Medulla oblongata (tissue), 1 donor: ENCODE data around the gene TMEM229B.
A peak's percentile ranks its signal among the peaks of the same experiment; 100 is the strongest.

Experiments used
- DNase-seq: peaks from one replicate; pipeline ENCODE4 v3.0.0-alpha.2; 2015; ENCODE audit errors: extremely low spot score

Gene TMEM229B

GRCh38 chr14:67515386-67516079 is 27.0 kb upstream of the TMEM229B start:
- no peak for DNase-seq

DNA sequence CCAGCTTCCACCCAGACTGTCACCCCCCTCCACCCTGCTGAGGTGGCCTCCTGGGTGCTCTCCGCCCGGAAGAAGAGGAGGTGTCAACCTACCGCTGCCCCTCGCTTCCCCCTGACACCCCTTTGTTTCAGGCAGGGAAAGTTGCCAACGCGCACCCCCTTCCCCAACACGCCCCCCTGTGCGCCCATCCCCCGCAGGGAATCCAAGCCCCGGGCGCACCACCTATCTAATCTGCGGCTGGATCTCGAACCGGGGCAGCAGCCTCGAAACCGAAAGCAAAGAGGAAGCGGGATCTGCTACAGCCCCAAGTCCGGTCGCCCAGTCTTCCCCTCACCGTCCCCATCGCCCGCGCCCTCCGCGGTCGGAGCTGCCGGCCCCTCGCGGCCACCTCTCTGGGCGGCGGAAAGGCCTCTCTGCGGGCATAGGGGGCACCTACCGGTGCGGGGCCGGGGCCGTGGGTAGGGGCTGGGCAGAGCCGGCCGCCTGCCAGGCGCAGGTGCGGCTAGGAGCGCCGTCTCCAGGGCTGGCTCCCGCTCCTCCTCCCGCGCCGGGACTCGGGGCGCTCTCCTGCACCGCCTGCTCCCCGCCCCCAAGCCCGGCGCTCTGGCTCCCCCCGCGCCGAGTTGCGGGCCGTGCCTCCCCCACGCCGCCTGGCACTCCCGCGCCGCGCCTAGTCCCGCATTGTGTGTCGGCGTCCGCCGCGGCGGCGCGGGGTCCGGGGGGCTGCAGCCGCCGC is 26.3 kb upstream of the TMEM229B start:
- peak; percentile 44 for DNase-seq

GRCh38 chr14:67514203-67514607 is 25.7 kb upstream of the TMEM229B start:
- DNase-seq, result peak; percentile 33

DNA sequence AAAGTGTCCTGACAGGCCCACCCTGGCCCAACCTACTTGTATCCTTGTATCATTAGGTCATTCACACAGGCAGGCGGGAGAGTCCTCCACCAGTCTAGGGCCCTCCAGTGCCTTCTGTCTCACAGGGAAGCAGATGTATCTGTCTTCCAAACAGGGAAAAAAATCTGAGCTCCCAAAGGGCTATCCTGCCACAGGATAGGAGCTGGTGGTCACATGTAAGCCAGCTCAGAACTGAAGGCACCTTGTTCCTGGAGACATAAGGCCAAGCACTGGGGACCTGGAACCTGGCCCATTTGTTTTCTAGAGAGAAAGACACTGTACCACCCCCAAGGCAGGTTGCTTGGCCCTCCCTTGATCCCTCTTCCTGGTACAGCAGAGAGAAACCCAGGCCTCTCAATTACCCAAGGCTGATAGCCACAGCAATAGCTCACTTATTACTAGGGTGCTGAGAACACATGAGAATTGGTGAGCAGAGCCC is 25.1 kb upstream of the TMEM229B start:
- DNase-seq, result peak; percentile 21

DNA sequence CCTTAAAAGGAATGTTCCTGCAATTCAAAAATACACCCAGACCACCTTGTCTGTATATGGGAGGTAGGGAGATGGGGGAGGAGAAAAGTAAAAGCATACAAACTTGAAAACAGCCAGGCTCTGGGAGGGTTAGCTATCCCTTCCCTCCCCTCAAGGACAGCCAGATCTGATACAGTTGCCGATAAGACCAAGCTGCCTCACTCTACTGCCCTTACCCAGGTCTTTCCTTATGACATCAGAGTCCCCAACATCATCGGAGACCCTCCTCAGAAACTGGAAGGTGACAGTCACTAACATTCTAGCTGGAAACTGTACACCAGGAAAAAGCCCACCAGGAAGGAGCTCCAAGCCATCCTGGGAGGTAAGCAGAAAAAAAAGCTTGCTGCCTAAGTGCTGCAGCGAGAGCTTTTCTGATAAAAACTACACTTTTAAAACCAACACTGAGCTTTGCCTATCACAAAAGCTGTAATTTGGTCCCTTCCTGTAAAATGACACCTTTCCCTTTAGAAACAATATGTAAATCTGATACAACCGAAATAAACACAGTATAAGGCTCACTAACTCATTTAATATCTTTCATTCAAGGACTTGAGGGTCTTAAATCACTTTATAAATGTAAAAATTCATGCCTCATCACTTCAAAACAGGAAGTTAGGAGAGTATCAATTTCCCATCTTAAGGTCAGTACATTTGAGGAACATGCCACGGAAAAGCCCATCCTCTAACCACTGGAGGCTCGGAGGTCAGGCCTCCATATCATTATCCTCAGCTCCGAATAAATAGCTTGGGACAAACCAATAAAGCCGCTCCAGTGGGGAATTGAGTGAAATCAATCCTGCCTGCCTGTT is 24.2 kb upstream of the TMEM229B start:
- no peak for DNase-seq

- peak; percentile 47 for DNase-seq
Observed at GRCh38 chr14:67510836-67511235, 22.3 kb upstream of the TMEM229B start.

- no peak for DNase-seq
Observed at GRCh38 chr14:67510121-67510520, 21.6 kb upstream of the TMEM229B start.

DNA sequence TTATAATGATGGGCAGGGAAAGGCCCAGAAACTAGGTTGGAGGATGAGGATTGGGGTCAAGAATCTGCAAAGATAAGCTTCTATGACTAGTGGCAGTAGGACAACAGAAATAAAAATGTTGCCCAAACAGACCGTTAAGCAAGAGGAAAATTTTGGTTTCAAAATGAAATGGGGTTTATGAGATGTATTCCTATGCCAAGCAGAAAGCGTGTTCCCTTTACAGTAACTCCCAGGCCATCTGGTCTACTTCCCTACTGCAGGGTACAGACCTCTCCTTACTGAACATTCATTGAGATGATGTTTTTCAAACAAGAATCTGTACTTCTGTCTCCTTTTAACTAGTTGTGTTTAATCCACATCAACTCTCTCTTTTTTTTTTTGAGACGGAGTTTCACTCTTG is 20.4 kb upstream of the TMEM229B start:
- no peak for DNase-seq

DNA sequence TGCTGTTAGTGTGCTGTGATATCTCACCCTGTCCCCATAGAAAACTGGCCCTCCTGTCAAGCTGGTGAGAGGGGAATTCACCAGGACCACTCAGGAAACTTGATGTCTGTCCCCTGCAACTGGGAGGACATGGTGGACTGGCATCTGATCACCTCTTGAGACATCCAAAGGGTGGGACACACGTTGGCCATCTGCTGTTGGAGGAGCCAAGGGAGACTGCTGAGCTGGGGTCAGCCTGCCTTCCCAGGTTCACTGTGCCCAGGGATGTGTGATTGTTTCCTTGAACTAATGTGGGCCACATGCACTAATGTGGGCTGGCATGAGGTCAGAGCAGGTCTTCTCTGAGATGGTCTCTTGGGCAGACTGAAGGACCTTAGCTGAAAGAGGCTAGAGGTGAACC is 16.7 kb upstream of the TMEM229B start:
- no peak for DNase-seq

DNA sequence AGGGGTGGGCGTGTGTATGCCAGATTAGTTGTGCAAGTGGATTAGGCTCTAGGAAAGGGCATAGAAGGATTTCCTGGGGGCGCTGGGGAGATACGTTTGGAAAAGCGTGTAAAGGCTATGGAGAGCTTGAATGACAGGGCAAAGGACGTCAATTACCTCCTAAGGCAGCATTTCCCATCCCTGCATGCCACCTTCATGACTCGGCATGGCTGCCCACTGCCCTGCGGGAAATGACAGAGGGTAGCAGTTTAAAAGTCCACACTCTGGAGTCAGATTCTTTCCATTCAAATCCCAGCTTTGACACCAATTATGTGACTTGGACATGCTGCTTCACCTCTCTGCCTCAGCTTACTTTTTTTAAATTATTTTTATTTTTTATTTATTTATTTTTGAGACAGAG is 14.8 kb upstream of the TMEM229B start:
- no peak for DNase-seq

- DNase-seq, result no peak
Observed at GRCh38 chr14:67502867-67503266, 14.3 kb upstream of the TMEM229B start.

DNA sequence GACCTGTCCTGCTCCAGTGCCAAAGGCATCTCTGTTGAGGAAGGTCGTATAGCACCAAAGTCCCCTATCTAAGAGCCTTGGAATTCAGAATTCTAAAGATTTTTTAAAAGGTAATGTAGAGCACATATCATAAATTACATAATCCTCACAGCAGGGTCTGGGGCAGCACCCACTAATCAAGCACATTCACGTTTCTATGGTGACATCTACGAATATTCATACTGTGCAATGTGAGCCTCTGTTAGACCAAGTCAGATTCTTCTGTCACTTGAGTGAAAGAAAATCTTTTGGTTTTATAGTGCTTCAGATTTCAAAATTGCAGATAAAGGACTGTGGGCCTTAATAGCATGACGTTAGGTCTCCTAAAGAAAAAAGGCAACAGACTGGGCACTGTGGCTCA is 13.1 kb upstream of the TMEM229B start:
- no peak for DNase-seq

GRCh38 chr14:67500981-67501380 is 12.5 kb upstream of the TMEM229B start:
- DNase-seq, result no peak

DNA sequence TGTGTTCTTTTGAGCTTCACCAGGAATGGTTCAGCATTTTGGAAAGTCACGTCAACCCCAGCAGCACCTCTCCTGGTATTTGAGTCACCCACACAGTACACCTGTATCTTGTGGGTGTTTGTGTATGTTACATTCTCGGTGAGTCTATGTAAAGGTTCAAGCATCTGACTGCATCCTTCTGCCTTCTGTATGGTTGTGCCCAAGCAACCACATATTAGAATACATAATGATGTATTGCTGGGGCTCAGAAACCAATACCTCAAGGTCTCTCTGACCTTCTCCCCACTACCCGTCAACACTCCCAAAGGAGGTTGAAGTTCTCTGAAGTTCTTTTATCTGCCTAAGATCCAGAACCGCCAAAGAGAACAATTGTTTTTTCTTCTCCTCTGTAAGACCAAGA is 9.2 kb upstream of the TMEM229B start:
- no peak for DNase-seq

DNA sequence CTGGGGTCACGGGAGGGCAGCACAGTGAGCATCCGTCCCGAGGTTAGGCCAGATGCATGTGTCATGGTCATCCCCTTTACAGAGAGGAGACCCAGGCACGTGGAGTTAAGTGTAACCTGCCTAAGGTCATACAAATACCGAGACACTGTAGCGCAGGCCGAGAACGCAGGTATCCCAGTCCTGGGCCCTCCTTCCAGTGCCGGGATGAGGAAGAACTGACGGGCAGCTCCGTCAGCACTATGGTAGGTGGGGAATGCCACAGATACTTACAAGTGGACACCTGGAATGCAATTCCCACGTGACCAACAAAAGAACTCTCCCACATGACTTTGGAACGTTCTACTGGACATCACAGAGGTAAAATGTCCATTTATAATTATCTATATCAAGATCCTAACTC is 8.7 kb upstream of the TMEM229B start:
- no peak for DNase-seq

DNA sequence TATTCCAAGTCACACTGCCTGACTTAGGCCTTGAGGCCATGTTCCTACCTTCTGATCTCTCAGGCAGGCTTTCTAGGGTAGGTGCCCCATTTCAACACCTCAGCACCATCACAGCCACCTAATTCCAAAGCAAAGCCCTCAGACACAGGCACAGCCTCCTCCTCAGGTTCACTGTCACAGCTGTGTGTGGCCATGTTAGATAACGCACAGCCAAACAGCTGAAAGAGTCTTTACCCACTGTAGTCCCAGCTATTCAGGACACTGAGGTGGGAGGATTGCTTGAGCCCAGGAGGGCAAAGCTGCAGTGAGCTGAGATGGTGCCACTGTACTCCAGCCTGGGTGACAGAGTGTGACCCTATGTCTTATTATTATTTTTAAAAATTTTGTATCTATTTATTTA is 7.3 kb upstream of the TMEM229B start:
- DNase-seq, result no peak

- DNase-seq, result no peak
Observed at GRCh38 chr14:67493092-67493717, 4.7 kb upstream of the TMEM229B start.

GRCh38 chr14:67492538-67492937 is 4.0 kb upstream of the TMEM229B start:
- DNase-seq, result no peak

- DNase-seq, result no peak
Observed at GRCh38 chr14:67491741-67492507, 3.4 kb upstream of the TMEM229B start.

- DNase-seq, result no peak
Observed at GRCh38 chr14:67491285-67491684, 2.8 kb upstream of the TMEM229B start.

- no peak for DNase-seq
Observed at GRCh38 chr14:67490196-67490595, 1.7 kb upstream of the TMEM229B start.
